Daoy (cell line): Measurements from ENCODE around the gene TMEM163. TPM values are rescaled to one million over a fixed set of nuclear protein-coding genes. Genes with fewer than 3 reads are reported as not detected.

Source experiments
- DNase-seq: peaks from one replicate; pipeline ENCODE4 v3.0.0-alpha.2; 2015; ENCODE audit warnings: low read depth
- total RNA-seq: library from RNA; depleted of rRNA; stranded (reverse); fragments of >200 nt; shearing (Covaris generic); gene quantifications from 2 replicates; pipeline ENCODE4 v1.2.3, GENCODE V29; 2014

Gene TMEM163
- total RNA-seq, 1 experiment from 2014 or later, result 0.34 TPM

DNA sequence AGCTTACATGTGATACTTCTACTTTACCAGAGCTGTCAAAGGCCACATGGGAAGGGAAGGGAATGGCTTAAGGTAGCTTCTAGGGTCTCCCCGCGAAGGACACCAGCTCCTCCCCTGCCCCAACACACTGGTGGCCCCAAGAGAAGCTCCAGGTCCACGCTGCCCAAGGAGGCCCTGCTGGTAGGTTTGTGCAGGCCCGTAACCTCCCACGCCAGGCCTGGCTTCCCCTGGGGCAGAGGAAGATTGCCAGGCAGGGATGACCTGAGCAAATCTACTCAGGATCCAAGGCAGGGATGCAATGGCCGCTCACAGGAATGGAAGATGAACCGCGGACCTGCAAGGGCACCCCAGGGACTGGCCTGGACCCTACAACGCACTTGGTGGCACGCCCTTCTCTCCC lies 259.9 kb downstream of the TMEM163 start:
- DNase-seq, result no peak

DNA sequence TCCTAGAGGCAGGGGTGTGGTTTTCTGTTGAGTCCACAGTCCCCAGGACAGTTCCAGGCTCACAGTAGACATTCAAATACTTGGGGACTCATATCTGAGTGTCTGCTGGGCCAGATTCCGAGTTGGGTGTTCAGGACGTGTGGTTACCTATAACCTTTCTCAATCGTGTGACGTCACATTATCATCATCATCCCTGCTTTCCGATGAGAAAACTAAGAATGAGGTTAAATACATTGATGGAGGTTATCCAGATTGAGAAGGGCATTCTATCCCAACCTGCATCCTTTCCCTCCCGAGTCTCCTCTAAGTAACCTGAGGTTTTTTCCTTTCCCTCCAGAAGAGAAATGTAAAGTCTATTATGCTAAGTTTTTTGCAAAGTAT lies 260.3 kb downstream of the TMEM163 start:
- no peak for DNase-seq

DNA sequence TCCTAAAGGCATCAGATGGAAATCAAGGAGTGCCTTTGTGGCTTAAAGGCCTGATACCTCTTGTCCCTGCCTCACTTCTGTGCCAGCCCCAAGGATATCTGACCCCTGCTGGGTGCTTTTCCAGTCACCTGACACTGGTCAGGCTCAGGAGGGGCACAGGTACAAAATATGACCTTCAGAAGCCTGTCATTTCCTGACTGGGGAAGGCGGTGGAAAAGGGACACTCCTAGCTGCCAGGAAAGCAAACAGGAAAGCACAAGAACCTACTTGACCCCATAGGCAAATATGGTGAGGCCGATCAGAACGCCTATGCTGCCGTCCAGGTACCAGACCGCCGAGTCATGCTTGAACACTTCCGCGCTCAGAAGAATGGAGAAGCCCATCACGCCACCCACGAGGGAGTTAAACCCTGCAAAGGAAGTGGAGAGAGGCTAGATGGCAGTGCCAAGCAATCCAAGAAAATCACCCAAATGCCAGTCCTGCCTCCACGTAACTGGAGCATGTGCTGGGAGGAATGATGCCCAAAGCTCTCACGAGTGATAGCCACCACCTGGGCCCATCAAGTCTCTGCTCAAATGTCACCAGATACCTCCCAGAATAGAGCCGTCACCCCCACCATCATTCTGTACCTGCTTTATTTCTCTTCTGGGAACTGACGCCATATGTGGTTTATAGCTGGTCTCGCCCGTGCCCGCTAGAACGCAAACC lies 260.9 kb downstream of the TMEM163 start:
- DNase-seq, result no peak

DNA sequence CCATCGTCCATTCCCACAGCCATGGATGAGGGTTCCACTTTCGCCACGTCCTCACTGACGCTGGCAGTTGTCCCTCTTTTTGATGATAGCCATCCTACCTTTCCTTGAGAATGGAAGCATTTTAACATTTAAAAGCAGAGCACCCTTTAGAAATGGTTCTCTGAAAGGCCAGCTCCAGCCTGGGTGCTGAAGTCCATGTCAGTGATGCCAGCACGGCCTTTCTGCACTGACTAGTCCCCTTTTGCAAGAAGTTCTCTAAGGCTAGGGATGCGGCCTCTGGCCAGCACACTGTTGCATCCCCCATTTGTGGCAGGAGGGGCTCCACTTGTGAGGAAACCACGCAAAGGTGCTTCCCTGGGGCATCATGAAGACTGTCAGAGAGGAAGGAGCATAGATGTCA lies 261.4 kb downstream of the TMEM163 start:
- no peak for DNase-seq

DNA sequence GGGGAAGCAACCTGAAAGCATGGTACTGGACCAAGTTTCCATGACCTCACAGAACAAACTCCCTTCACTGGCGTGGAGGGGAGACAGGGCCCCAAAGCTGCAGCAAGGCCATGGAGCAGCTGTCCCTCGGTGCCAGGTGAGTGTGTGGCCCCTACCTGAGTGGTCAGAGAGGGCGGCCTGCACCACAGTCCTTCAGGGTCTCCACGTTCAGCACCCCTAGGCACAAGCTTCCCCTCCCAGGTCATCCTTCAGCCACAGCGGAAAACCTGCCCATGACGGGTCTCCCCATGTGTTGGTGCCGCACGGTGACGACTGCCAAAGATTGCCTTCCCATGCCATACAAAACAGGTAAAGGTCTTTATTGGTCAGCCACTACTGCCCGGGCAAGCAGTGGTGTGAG lies 263.4 kb downstream of the TMEM163 start:
- DNase-seq, result no peak

DNA sequence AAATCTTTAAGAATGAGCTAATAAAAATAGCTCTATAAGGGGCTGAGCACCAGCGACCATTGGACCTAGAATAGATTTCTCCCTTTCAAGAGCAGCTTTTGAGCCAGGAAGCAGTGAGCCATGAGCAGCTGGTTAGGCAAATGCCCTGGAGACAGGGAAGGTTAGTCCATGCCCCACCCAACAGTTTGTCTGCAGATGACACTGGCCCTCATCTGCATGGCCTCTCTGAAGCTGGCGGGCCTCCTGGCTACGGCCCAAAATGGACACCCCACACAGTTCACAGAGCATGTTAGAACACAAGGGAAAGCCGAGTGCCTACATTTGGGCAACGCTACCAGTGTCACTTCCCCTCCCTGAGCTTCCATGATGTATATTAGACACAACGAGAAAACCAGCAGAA lies 263.9 kb downstream of the TMEM163 start:
- no peak for DNase-seq

DNA sequence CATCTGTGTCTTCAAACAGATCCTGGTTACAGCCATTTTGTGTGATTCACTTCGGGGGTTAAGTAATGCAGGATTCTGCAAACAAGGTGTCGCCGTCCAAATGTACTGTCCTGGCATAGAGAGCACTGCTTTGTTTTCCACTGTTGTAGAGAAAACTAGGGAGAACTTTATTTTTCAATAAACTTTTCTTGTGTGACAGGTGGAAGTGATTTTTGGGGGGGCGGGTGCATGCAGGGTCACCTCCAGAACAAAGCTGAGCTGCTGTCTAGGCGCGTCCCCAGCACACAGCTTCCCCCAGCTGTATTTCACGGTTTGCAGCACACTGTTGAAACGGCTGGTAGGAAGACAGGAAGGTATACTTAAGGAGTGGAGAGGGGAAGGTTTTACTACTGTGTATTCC lies 264.4 kb downstream of the TMEM163 start:
- DNase-seq, result no peak

DNA sequence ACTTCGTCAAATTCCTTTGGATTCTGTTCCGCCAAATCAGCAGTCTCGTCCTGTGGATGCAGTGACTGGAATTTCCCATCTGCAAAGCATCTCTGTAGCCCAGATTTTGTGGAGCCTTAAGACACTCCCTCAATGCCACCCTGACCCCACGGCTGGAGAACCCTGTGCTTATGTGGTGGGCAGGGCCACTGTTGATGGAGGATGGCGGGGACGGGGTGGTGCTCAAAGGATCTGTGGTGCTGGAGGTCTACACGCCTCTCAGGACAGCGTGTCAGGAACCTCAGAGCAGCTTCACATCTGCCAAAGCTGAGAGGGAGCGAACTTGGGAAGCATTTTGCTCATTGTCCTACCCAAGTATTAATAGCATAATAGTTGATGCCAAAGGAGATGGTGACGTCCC lies 264.8 kb downstream of the TMEM163 start:
- DNase-seq, result no peak

DNA sequence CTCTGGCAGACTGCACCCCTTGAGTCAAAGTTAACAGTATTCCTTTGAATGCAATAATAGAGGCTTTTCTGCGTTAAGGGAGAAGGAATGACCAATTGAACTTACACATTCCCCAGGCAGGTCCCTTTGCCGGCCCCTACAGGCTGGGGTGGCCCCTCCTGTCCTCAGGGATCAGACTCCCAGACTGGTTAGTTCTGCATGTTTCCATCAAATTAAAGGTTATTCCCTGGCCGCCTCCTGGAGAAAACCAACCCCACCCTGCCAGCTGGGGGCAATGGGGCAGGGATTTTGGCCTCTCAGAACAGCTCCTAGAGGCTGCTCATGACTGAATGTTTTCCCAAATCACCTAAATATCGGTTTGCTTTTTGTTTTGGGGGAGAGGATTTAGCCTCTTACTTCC lies 265.3 kb downstream of the TMEM163 start:
- no peak for DNase-seq

DNA sequence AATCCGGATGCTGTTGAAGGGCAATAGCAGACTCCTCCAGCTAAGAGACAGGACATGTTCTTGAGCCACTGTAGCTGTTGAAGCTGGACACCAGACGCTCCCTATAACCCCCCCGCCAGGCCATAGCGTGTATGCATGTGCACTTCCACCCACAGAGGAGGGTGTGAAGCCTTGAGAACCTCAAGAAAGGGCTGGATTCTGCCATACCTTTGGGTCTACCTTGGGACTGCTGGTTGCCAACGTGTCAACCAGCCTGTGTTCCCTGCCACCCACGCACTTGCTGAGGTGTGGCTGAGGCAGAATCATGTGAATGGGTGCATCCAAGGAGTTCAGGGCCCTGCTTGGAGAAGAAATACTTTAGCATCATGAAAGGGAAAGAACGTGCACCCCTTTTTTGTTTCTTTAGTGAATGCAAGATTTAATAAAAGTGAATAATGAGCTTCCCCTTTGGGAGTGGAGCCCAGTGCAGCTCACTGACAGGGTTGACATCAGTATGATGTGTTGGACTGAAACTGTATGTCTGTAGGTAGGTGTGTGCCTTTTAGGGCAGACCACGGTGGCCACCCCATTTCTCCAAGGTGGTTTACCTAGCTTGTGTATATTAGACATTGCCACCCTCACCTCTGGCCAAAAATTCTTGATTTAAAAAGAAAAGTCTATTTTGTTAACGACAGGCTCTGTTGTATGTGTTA lies 266.6 kb downstream of the TMEM163 start:
- DNase-seq, result no peak

DNA sequence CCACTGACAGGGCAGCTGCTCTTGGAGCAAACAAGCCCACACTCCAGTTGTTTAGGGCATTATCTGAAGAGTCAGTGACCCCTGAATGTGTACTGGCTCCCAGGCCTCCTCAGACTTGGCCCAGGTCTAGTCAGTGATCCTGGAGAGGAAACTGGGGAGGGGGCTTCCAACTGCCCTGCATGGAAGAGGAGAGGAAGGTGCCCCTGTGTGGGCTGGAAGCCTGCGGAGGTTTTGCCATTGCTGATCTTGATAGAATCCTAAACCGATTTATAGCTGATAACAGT lies 267.5 kb downstream of the TMEM163 start:
- no peak for DNase-seq

DNA sequence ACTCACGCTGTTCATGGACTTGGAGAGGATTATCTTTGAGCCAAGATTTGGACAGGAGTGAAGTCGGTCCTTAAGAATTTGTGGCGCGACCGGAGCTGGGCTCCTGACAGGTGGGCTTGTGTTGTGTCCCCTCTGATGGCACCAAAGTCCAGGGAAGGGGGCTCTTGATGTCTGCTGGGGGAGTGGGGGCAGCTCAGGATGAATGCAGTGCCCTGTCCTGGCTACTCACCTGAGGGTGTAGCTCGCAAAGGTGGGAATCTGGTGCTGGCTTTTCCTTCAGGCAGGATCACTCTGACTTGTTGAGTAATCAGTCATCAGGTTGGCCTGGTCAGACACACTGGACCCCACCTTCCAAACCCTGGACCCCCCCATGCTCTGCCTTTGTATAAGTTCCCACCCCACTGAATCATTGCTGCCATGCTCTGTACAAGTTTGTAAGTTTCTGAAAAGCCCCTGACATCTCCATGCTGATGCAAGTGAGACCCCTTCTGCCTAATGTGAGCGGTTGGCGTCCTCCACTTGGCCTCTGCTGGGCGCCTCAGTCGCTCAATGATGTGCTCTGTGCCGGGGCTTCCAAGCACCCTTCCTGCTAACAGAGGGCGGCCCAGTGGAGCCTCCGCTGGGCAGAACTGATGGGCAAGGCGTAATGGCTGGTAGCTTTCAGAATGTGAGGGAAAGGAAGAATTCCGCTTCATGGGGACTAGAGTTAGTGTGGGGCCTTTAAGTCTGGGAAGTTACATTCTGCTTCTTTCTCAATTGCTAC lies 268.9 kb downstream of the TMEM163 start:
- DNase-seq, result no peak

DNA sequence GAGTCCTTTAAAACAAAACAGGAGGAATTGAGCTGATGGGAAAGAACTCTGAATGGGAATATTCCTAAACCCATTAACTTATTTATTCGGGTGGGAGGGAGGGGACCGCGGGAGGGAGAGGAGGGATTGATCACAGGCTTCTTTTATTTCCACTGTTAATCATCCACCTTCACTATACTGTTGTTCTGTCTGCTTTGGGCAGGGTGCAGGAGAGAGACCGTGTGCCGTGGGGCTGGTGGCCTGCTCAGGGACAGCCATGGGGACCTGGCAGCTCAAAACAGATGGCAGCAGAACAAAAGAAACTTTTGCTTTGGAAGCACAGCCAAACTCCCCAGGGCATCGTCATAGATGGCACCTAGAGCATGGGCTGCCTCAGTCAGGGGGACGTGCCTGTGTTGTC lies 269.6 kb downstream of the TMEM163 start:
- DNase-seq, result no peak

DNA sequence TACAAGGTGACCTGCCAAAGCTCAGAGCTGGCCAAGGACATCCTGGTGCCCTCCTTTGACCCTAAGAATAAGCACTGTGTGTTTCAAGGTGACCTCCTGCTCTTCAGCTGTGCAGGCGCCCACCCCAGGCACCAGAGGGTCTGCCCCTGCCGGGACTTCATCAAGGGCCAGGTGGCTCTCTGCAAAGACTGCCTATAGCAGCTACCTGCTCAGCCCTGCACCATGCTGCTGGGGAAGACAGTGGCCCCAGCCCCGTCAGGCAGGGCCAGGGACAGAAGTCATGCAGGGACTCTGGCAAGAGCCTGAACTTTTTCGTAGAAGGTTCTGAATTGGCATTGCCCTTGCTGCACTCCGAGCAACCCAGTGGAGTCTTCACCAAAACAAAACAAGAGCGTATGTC lies 270.1 kb downstream of the TMEM163 start:
- DNase-seq, result no peak

DNA sequence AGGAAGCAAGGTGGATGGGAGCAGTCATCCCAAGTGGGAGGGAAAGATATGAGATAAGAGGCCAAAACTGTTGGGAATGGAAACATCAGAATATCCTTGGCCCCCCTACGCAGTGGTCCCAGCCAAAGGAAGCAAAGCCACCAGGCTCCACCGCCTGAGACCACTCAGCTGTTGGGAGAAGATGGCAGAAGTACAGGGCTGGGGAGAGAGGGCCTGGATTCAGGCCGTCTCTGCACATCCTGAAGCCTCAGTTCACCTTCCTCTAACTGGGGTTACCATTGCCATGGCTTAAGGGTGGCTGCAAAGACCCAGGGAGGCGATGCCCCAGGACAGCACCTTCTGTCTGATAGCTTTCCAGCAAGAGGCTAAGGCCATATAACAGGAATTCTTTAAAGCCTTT lies 271.1 kb downstream of the TMEM163 start:
- no peak for DNase-seq

DNA sequence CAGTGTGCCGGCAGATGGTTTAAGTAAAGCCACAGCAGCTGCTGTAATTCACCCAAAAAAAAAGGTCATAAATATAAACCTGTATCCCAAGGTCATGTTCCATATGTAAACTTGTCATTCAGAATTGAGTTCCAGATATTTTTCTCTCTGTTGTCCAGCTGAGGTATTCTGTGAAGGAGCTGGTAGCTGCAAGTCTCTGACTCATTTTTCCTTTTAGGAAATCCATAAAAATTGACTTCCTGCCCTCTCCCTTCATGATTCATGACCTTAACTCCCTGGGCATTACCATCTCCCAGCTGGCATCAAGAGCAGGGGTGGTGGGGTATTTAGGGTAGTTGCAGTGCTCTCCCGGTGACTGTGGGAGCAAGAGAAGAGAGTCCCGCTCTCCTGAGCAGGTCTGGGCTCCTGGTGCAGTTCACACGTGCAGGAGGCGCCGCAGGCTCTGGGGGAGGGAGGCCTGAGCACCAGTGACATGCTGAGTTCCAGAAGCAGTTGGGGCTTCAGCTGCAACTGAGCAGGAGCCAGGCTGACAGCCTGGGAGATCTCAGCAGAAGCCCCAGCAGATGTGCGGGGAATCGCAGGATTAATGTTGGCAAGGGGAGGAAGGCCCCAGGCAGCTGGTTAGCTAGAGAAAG lies 272.3 kb downstream of the TMEM163 start:
- DNase-seq, result no peak

DNA sequence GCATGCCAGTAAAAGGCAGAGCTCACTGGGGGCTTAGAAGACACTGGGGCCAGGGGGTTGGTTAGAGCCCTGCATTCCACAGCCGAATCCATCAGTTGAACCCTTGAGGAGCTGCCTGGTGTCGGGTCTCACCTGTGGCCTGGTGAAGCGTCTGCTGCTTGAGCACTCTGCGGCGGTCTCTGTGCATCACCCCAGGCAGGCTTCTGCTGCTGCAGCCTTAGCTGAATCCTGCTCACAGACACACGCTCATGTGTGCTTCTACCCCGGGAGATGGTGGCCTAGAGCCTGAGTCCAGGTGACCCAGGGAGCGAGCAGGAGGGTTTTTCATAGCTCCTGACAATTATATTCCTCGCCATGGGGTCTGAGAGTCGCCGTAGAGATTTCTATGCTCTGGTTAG lies 272.8 kb downstream of the TMEM163 start:
- no peak for DNase-seq

DNA sequence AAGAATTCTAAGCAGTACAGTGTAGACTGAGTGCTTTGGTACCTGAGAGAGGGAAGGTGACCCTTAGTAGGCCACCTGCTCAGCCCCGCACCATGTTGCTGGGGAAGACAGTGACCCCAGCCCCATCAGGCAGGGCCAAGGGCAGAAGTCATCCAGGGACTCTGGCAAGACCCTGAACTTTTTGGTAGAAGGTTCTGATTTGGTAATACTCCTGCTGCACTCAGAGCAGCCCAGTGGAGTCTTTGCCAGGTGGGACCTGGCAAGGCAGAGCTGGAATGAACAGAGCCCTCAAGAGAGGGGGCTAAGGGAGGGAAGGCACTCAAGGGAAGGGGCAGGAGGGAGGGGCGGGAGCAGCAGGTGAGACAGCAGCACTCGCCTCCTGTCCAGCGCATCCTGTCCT lies 273.7 kb downstream of the TMEM163 start:
- DNase-seq, result no peak

DNA sequence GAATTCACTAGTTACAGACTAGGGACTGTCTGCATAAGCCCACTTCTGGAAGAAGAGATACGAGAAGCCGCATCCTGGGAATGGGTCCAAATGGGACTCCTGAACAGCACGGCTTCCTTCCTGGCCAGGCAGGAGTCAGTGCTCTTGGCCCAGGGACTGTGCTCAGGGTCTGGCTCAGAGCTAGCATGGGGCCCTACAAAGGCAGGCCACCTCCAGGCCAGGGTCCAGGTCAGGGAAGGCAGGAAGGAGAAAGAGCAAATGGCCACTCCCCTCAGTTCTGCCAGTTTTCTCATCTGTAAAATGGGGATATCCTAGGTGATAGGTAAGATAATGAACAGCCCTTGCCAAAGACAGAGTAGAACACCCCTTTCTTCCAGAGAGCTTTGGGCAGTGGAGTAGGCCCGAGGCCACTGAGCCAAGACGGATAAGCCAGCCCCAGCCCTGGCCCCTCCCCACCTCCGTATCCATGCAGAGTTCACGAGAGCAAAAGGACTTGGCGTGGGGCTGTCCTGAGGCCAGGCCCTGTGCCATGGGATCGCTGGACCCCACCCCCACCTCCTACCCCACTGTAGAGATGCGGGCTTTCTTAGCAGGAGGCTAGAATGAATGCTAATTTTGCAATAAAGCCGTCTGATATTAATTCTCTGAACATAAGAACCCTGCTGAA lies 274.9 kb downstream of the TMEM163 start:
- DNase-seq, result no peak

DNA sequence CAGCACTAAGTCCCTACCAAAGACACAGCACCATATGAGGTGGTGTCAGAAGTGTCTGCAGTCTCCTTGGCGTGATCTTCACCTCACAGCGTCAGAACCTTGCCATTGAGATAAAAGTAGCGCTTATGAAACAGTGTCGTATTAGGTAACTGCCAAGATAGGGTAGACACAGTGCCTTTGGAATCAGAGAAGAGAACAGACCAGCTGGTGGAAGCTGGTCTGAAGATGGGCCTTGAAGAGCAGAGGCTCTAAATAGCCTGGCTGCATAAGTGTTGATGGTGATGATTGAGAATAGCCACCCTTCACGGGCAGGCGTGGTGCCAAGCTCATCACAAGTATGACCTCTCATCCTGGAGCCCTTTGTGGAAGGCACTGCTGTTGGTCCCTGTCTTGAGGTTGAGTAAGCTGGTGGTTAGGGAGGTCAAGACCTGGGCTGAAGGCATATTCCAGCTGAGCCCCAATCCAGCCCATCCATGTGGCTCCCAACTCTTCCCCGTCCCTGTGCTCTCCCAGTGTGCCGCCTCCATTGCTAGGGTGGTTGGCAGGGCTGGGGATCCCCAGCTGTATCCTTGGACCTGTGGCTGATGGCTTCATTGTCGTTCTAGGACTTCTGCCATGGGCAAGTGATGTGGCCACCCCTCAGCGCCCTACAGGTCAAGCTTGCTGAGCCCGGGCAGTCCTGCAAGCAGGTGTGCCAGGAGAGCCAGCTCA lies 277.5 kb downstream of the TMEM163 start:
- no peak for DNase-seq

DNA sequence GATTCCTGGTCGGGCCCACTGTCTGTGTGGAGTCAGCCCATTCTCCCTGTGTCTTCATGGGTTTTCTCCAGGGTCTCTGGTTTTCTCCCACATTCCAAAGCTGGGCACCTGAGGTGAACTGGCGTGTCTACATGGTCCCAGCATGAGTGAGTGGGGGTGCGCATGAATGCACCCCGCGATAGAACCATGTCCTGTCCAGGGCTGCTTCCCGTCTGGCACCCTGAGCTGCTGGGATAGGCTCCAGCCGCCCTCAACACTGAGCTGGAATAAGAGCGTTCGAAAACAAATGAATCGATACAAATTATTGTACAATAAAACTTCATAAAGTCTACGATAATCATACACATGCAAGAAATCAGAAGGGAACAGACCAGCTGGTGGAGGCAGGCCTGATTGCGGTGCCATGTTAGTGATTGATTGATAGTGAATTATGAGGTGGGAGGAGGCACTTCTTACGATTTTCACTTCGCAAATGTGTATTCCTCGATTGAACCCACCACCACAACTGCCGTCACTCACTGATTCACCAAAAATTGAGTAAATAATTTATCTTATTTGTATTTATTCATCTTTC lies 278.4 kb downstream of the TMEM163 start:
- DNase-seq, result no peak
